Fibroblast of skin of abdomen (primary cell): ENCODE data around the gene TACC2.

ENCODE experiments used
- DNase-seq: peaks from one replicate; pipeline ENCODE4 v3.0.0-alpha.2; 2013

Gene TACC2

GRCh38 chr10:122254831-122255230 lies 265.9 kb downstream of the TACC2 start:
- no peak for DNase-seq

DNA sequence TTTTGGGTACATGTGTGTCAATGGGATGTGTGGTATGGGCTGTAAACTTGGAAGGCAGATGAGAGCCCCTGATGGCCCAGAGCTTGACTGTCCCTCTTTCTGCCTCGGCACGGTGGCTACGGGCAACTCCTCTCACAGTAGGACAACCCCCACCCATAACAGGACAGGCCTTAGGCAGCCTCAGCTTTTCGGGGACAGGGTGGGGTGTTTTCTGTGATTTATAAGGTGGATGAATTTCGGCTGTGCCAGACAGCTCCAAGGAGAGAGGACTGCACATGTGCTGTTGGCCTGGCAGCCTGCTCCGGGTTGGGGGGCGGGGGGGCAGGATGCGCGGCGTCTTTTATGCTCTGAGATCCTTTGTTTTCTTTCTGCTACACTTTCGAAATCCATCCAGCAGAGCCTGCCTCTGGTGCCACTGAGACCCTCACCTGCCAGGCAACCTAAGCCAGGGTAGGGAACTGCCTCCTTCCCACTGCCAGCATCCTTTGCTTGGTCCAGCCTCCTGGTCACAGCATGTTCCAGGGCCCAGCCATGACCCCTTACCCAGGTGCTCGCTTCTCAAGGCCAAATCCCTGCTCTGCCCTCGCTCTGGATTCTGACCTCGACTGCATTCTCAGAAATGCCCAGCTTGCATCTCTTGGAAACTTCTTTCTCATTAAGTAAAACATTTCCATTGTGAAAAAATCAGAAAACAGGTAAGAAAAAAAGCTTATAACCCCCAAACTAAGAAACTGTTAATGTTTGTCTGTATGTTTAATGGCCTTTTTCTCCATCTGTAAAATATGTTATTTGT lies 266.7 kb downstream of the TACC2 start:
- no peak for DNase-seq

DNA sequence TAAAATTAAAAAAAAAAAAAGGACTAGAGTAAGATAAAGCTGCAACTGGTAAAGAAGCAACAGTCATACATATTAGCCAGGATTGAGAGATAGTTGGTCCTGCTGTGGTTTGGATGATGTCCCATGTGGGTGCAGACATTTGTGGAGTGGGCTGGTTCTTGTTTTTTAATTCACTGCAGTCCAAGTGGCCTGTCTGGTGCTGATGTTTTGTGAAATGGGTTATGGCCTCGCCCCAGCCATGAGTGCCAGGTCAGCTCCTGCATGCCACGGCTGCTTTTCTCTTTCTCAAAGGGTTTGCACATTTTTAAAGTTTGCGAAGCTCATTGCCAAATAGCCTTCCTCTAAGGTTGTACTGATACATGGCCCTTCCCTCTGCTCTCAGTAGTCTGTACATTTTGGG lies 268.1 kb downstream of the TACC2 start:
- no peak for DNase-seq

- DNase-seq = peak; percentile 26
These were observed 269.4 kb downstream of the TACC2 start for GRCh38 chr10:122258136-122259074.

GRCh38 chr10:122259075-122259466 lies 270.1 kb downstream of the TACC2 start:
- no peak for DNase-seq

- no peak for DNase-seq
These were observed 272.6 kb downstream of the TACC2 start for GRCh38 chr10:122261584-122261983.

GRCh38 chr10:122263971-122264370 lies 275.0 kb downstream of the TACC2 start:
- peak; percentile 95 for DNase-seq

- DNase-seq = no peak
These were observed 275.5 kb downstream of the TACC2 start for GRCh38 chr10:122264436-122264835.

GRCh38 chr10:122264931-122265330 lies 276.0 kb downstream of the TACC2 start:
- no peak for DNase-seq

DNA sequence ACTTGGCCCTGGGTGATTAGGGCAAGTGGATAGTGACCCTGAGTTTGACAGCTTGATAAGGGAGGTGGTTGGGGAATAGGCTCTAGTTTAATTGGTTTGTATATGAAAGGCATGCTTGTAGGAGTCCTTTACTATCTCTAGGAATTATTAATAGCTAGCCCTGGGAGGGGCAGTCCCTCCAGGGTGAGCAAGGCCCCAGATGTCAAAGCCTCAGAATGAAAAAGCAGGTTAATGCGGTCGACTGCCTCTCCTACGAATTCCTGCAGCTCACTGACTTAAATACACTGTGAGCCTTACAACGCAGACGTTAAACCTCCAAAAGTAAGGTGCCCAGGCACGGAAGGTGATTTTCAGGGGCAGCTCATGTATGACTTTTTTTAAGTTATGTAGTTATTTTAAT lies 276.9 kb downstream of the TACC2 start:
- no peak for DNase-seq

- peak; percentile 28 for DNase-seq
These were observed 279.1 kb downstream of the TACC2 start for GRCh38 chr10:122267849-122268737.

GRCh38 chr10:122269059-122269687 lies 280.2 kb downstream of the TACC2 start:
- DNase-seq = no peak

DNA sequence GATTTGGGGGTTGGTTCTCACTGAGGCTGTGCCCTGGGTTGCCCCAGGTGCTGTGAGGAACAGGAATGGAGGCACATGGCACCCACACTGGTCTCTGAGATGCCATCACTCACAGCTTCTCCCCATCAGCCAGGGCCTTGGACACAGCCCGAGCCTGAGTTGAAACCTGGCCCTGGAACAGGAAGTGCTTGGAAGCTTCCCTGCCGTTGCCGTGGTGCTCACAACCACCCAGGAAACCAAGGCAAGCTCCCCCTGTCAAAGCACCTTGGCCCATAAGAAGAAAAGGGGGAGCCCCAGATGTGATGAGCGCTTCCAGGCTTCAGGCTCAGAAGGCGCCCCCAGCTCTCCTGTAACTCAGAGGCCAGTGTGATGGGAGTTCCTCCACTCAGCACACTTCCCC lies 282.1 kb downstream of the TACC2 start, which contains the start of gene BTBD16:
Gene BTBD16 (plus strand): TSS at position 221 of the 400 bp plus-strand sequence. CDS start 3,786 bp downstream, outside the sequence.
- DNase-seq = no peak

- no peak for DNase-seq
These were observed 285.1 kb downstream of the TACC2 start for GRCh38 chr10:122273966-122274545.

DNA sequence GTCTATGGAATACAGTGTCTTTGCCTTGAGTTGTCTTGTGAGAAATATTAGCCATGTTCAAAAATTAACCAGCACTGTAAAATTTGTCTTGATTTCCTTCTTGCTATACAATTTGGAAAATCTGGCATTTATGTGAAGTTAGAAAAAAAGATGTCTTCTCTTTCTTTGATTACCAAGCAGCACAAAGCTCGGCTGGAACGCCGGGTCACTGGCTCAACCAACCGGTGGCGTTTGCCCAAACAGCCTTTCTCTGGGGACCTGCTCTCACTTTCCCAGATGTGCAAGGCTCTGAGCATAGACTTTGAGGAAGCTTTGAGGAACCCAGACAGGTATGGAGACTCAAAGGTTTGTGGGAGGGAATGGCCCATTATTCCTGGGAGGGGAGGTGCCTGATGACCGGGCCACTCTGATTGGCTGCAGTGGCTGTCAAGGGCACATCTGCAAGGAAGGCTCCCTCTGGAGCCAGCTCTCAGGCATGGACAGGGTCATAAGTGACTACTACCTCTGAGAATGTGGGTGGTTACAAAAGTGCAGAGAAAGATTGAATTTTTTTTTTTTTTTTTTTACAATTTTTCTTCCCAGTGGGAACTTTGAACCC lies 287.7 kb downstream of the TACC2 start:
- DNase-seq = peak; percentile 39

GRCh38 chr10:122277526-122278136 lies 288.7 kb downstream of the TACC2 start:
- no peak for DNase-seq

- peak; percentile 34 for DNase-seq
These were observed 290.8 kb downstream of the TACC2 start for GRCh38 chr10:122279725-122280141.

DNA sequence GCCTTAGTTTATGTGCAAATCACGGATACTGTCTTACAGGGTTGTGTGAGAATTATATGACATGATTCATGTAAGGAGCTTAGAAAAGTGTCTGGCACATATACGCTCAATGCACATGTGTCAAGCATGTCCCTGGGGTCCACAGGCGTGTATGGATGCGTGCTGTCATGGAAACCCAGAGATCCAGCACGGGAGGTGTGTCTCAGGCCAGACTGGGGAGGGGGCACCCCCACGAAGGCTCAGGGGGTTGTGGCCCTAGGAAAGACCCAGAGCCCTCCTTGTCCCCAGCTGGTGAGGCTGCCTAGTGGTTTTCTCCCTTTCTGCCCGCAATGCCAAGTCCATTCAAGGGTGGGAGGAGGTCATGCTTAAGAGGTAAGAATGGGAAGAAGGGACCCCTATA lies 291.2 kb downstream of the TACC2 start:
- no peak for DNase-seq

- DNase-seq = no peak
These were observed 292.2 kb downstream of the TACC2 start for GRCh38 chr10:122281018-122281626.

GRCh38 chr10:122281751-122282150 lies 292.8 kb downstream of the TACC2 start:
- no peak for DNase-seq
